AG04450 (cell line): Measurements from ENCODE around the gene SLC25A39. TPM values are rescaled to one million over a fixed set of nuclear protein-coding genes. Genes with fewer than 3 reads are reported as not detected.

Source experiments
- CTCF ChIA-PET: fragments of 300-600, 350-600 bp; formaldehyde crosslinking; extraction: SDS; loops from one replicate; lab custom pipeline; 2022; ENCODE audit warnings: antibody characterized with exemption, inconsistent platforms; lab: Charles Lee
- POLR2A ChIA-PET: fragments of 350-600 bp; formaldehyde crosslinking; extraction: SDS; loops from one replicate; lab custom pipeline; 2021; ENCODE audit warnings: antibody characterized with exemption, inconsistent platforms; lab: Yijun Ruan, JAX
- DNase-seq: peaks from one replicate; pipeline ENCODE4 v3.0.0-alpha.2; 2011; ENCODE audit warnings: low read depth, low spot score
- H3K27ac ChIP-seq: one replicate; pipeline ENCODE4 v1.5.1; 2012; ENCODE audit warnings: low read depth, low read length, control low read depth
- H3K27me3 ChIP-seq: one replicate; pipeline ENCODE4 v1.6.0; 2012; ENCODE audit warnings: low read length; ENCODE audit not compliant: control insufficient read depth, insufficient read depth
- H3K4me3 ChIP-seq: 2 replicates; pipeline ENCODE4 v1.5.1; 2011; ENCODE audit warnings: mild to moderate bottlenecking, low read depth, low read length, control low read depth
- H3K9me3 ChIP-seq: 2 replicates; pipeline ENCODE4 v1.5.1; 2012; ENCODE audit warnings: low read length; ENCODE audit not compliant: control insufficient read depth, insufficient read depth
- CTCF ChIP-seq: IDR thresholded peaks from 2 replicates; pipeline ENCODE4 v1.5.1; 2011; ENCODE audit warnings: low read depth, low read length, control low read depth, inconsistent platforms
- polyA plus RNA-seq: library from polyadenylated mRNA; depleted of rRNA; stranded (reverse); fragments of >200 nt; gene quantifications from 2 replicates; pipeline ENCODE4 v1.2.3, GENCODE V29; 2011

The SLC25A39 gene
- polyA plus RNA-seq, 1 experiment = 32.1 TPM

GRCh38 chr17:44311562-44312181 is 13.0 kb downstream of the SLC25A39 start:
- H3K27ac ChIP-seq = no peak overlapping the region
- peaks cover 3% of the 10 kb centered on the region; the same call in 1 of the 2 replicates for H3K9me3 ChIP-seq
- ChIA-PET CTCF (interaction anchor here (0.6 kb wide), 1 partner anchor 90 kb away, joined by 3 read pairs; no protein-coding TSS in a partner anchor), POLR2A (no interaction called here)
- H3K27me3 ChIP-seq = peaks cover 63% of the 10 kb centered on the region
- DNase-seq = no peak
- H3K4me3 ChIP-seq = no peak overlapping the region
- TF ChIP-seq CTCF = no peak

- no peak overlapping the region for H3K27ac ChIP-seq
- no peaks in the 10 kb centered on the region; the same call in 1 of the 2 replicates for H3K9me3 ChIP-seq
- DNase-seq = no peak
- POLR2A ChIA-PET = no interaction called here
- no peak for TF ChIP-seq CTCF
- H3K4me3 ChIP-seq = no peak overlapping the region
- H3K27me3 ChIP-seq = peaks cover 54% of the 10 kb centered on the region
- CTCF ChIA-PET = interaction anchor here (0.6 kb wide), 1 partner anchor 89 kb away, joined by 3 read pairs; no protein-coding TSS in a partner anchor
These were observed 13.8 kb downstream of the SLC25A39 start for GRCh38 chr17:44310609-44311376.

- POLR2A ChIA-PET = no interaction called here
- no peak overlapping the region for H3K27ac ChIP-seq
- no peak overlapping the region for H3K4me3 ChIP-seq
- CTCF ChIA-PET = interaction anchor here (0.5 kb wide), 1 partner anchor 13 kb away, joined by 3 read pairs; no protein-coding TSS in a partner anchor
- DNase-seq = no peak
- H3K27me3 ChIP-seq = peaks cover 49% of the 10 kb centered on the region
- no peak for TF ChIP-seq CTCF
- H3K9me3 ChIP-seq = no peaks in the 10 kb centered on the region; the same call in 1 of the 2 replicates
These were observed 14.4 kb downstream of the SLC25A39 start for GRCh38 chr17:44310188-44310587.

GRCh38 chr17:44309472-44309871 is 15.2 kb downstream of the SLC25A39 start:
- Histone ChIP-seq H3K9me3 (no peaks in the 10 kb centered on the region; the same call in 1 of the 2 replicates), H3K27me3 (peaks cover 48% of the 10 kb centered on the region), H3K4me3 (no peak overlapping the region), H3K27ac (no peak overlapping the region)
- ChIA-PET CTCF (interaction anchor here (0.5 kb wide), 1 partner anchor 14 kb away, joined by 3 read pairs; no protein-coding TSS in a partner anchor), POLR2A (no interaction called here)
- no peak for TF ChIP-seq CTCF
- no peak for DNase-seq

GRCh38 chr17:44308865-44309264 is 15.8 kb downstream of the SLC25A39 start:
- H3K27me3 ChIP-seq = peaks cover 43% of the 10 kb centered on the region
- ChIA-PET POLR2A (interaction anchor here (1.0 kb wide), 1 partner anchor 105 kb away, joined by 3 read pairs; no protein-coding TSS in a partner anchor), CTCF (no interaction called here)
- H3K9me3 ChIP-seq = no peaks in the 10 kb centered on the region; the same call in 1 of the 2 replicates
- H3K27ac ChIP-seq = no peak overlapping the region
- no peak for TF ChIP-seq CTCF
- DNase-seq = no peak
- peak overlapping the region; percentile 22; the same call in 1 of the 2 replicates for H3K4me3 ChIP-seq
